ENCODE results near the gene DPM3. TPM values are rescaled to one million over a fixed set of nuclear protein-coding genes. Genes with fewer than 3 reads are reported as not detected.

The DPM3 gene
- total RNA-seq, 1 experiment from 2014 or later, result 100 TPM

DNA sequence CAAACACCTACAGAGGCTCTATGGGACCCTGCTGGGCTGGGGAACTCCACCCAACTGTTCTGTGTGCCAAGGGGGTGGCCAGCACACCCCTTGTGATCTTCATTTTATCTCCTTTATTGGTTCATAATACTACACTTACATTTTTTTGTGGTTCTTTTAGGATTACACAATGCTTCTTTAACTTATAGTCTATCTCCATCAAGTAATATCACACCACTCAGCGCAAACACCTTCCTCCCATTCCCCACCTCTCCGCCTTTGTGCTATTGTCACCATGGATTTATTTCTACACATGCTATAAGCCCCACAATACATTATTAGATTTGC lies 45.7 kb downstream of the DPM3 start:
- DNase-seq (ENCODE audit: low spot score), result no peak

DNA sequence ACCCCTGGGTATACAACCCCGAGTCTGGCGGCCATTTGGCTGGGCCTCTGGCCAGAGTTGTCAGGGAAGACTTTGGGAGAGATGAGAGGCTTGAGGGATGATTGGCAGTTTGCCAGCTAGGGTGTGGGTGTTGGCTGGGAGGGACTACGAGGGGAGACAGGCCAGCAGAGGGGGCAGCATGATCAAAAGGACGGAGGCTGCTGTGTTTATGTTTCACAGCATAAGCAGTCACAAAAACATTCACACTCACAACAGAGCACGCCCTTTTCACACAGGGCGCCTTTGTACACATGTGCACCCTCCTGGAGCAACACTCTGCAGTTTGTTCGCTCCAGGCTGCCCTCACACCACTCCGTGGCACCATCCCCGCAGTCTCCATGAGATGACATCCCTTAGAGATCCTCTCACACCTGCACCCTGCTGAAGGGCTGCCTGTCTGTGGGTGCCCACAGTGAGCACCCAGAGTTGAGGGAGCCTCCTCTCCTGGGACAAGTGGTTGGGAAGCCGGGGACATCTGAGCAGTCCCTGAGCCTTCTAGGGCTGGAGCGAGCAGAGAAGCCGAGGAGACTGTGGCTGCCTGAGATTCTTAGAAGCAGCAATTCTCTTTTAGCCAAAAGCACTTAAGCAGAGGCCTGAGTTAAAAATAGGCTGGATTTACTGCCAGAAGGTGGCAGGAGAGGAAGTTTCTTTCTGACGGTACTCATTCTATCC lies 46.3 kb downstream of the DPM3 start:
- DNase-seq (ENCODE audit: low spot score), result peak; percentile 57

DNA sequence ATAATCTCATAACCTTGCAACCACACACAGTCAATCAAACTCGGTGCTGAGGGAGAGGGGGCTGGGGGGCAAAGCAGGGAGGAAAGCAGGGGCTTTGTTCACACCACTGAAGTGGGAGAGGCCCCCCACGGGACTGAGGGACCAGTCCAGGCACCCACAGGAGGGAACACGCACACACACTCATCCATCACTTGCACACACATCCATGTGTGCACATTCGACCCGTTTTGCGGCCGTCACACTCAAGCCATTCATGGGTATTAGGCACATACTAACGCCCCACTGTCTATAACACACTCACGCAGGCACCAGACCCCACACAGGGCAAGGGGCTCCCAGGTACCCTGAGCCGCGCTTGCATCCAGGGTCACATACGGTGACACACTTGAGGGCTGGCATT lies 47.7 kb downstream of the DPM3 start:
- no peak for DNase-seq (ENCODE audit: low spot score)

DNA sequence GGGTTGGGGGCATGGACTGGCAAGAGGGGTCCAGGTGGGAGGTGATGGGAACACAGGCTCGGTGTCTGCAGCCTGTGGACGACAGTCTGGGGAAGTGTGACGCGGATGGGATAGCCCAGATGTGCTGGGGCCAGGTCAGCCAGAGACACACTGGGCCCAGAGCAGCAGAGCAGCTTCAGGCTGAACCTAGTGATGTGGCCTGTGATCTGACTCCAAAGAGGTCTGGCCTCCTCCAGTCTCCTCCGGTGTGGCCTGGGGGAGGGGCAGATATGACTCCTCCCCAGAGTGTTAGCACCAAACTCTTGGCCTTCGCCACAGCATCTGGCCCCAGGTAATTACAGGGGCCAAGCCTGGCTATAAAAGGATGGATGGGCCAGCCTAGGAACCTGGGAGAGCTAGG lies 48.2 kb downstream of the DPM3 start:
- DNase-seq (ENCODE audit: low spot score), result no peak

DNA sequence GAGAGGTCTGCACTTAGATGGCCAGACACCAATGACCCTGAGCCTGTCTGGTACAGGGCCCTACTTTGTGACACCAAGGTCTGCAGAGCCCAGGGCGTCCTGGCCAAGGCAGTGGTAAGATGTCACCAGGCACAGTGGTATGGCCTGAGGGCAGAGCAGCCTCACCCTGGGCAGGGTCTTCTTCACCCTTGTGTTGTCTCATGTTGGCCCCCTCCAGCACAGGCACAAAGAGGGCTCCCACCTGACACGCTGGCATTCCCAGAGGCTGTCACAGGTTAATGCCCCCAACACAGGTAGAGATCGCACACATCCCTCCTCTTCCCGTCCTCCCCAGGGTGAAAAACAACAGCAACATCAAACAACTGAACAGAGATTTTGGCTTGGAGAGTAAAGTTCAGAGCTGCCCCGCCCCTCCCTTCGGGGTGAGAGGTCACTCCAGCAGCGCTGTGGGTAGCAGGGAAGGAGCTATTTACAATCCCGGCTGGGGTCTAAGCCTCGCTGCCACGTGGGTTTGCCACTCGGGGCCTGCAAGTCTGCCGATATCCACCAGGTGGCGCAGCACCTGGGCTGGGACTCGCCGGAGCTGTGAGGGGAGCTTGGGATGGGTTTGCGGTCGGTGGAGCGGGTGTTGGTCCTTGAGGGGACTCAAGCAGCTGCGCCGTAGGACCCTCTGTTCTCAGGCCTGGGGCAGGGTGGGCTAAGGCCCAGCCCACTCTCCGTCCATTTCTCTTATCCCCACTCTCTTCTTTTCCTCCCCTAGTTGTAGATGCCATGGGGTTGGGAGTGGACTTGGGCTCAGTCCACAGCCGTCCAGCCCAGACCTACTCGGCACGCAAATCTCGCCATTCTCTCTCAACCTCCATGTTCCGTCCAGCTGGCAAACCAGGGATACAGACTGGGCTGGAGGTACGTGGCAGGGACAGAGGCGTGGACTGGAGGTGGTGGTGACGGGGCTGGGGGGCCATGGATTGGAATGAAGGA lies 49.0 kb downstream of the DPM3 start:
- peak; percentile 85 for DNase-seq (ENCODE audit: low spot score)

Small RNA genes within 50 kb of the gene (small RNA-seq; reads per million reads assigned to genes)
- gene HMGN2P18, result not detected
- gene RF00019, result not detected

Other genes starting within 250 kb of the DPM3 start
- 15.7 and 18.9 TPM in 2 replicates for gene PMVK, start 203.8 kb downstream of the DPM3 start, total RNA-seq (2014; rRNA removed; shearing (Covaris generic))
- gene PBXIP1, start 184.4 kb downstream of the DPM3 start, total RNA-seq (2014; rRNA removed; shearing (Covaris generic)), result 33.3 and 42.5 TPM in 2 replicates
- gene PYGO2, start 178.7 kb downstream of the DPM3 start, total RNA-seq (2014; rRNA removed; shearing (Covaris generic)), result 36.3 and 43.4 TPM in 2 replicates
- gene SHC1, start 169.8 kb downstream of the DPM3 start, total RNA-seq (2014; rRNA removed; shearing (Covaris generic)), result 112 and 120 TPM in 2 replicates
- 189 and 196 TPM in 2 replicates for gene CKS1B, start 165.8 kb downstream of the DPM3 start, total RNA-seq (2014; rRNA removed; shearing (Covaris generic))
- 83.1 and 85.5 TPM in 2 replicates for gene FLAD1, start 157.2 kb downstream of the DPM3 start, total RNA-seq (2014; rRNA removed; shearing (Covaris generic))
- gene LENEP, start 146.9 kb downstream of the DPM3 start, total RNA-seq (2014; rRNA removed; shearing (Covaris generic)), result 0.16 and 0.18 TPM in 2 replicates
- 81.9 and 83.4 TPM in 2 replicates for gene ZBTB7B, start 137.7 kb downstream of the DPM3 start, total RNA-seq (2014; rRNA removed; shearing (Covaris generic))
- gene DCST2, start 106.8 kb downstream of the DPM3 start, total RNA-seq (2014; rRNA removed; shearing (Covaris generic)), result 0.70 and 3.3 TPM in 2 replicates
- 0.05 TPM in 1 of 2 replicates, not detected in the other for gene DCST1, start 106.7 kb downstream of the DPM3 start, total RNA-seq (2014; rRNA removed; shearing (Covaris generic))
- gene ADAM15, start 89.2 kb downstream of the DPM3 start, total RNA-seq (2014; rRNA removed; shearing (Covaris generic)), result 177 and 185 TPM in 2 replicates
- gene EFNA4, start 76.8 kb downstream of the DPM3 start, total RNA-seq (2014; rRNA removed; shearing (Covaris generic)), result 34.6 and 45.0 TPM in 2 replicates
- gene EFNA3, start 61.7 kb downstream of the DPM3 start, total RNA-seq (2014; rRNA removed; shearing (Covaris generic)), result 2.4 and 3.9 TPM in 2 replicates
- 49.8 and 62.7 TPM in 2 replicates for gene EFNA1, start 12.7 kb downstream of the DPM3 start, total RNA-seq (2014; rRNA removed; shearing (Covaris generic))
- 38.8 and 47.5 TPM in 2 replicates for gene SLC50A1, start 4.7 kb downstream of the DPM3 start, total RNA-seq (2014; rRNA removed; shearing (Covaris generic))
- gene KRTCAP2, start 32.8 kb upstream of the DPM3 start, total RNA-seq (2014; rRNA removed; shearing (Covaris generic)), result 107 and 128 TPM in 2 replicates
- not detected in 2 replicates for gene TRIM46, start 33.3 kb upstream of the DPM3 start, total RNA-seq (2014; rRNA removed; shearing (Covaris generic))
- 4.2 and 7.6 TPM in 2 replicates for gene THBS3, start 67.4 kb upstream of the DPM3 start, total RNA-seq (2014; rRNA removed; shearing (Covaris generic))
- gene MTX1, start 68.2 kb upstream of the DPM3 start, total RNA-seq (2014; rRNA removed; shearing (Covaris generic)), result 72.2 and 86.8 TPM in 2 replicates
- gene ENTREP3, start 115.0 kb upstream of the DPM3 start, total RNA-seq (2014; rRNA removed; shearing (Covaris generic)), result 8.6 and 12.6 TPM in 2 replicates
- 112 and 114 TPM in 2 replicates for gene SCAMP3, start 121.8 kb upstream of the DPM3 start, total RNA-seq (2014; rRNA removed; shearing (Covaris generic))
- 29.3 and 35.2 TPM in 2 replicates for gene CLK2, start 133.0 kb upstream of the DPM3 start, total RNA-seq (2014; rRNA removed; shearing (Covaris generic))
- 4.3 and 6.4 TPM in 2 replicates for gene HCN3, start 136.9 kb upstream of the DPM3 start, total RNA-seq (2014; rRNA removed; shearing (Covaris generic))
- gene PKLR, start 160.9 kb upstream of the DPM3 start, total RNA-seq (2014; rRNA removed; shearing (Covaris generic)), result 0.28 TPM in 1 of 2 replicates, not detected in the other
- 270 and 302 TPM in 2 replicates for gene FDPS, start 168.3 kb upstream of the DPM3 start, total RNA-seq (2014; rRNA removed; shearing (Covaris generic))
- 80.6 and 86.9 TPM in 2 replicates for gene RUSC1, start 180.4 kb upstream of the DPM3 start, total RNA-seq (2014; rRNA removed; shearing (Covaris generic))